ENCODE data around the gene PLCB1. TPM values are rescaled to one million over a fixed set of nuclear protein-coding genes. Genes with fewer than 3 reads are reported as not detected.
A peak's percentile ranks its signal among the peaks of the same experiment; 100 is the strongest.

The PLCB1 gene
- polyA plus RNA-seq, 1 experiment = 16.4 TPM

DNA sequence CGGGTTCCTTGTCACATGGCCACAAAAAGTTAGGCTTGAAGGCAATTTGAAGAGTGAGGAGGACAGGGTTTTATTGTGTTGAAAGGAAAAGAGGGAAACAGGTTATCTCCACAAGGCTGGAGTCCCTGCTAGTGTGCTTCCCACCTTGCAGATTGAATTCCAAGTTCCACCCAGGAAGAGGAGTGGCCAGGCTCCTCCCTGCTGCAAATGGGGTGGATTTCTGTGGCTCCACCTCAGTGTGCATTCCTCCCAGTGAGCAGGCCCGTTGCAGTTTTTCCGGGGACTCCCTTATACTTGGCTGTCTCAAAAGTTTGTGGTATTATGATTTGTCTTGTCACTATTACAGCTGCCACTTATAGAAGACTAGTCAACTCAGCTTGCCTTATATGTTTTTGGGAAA, 655.0 kb downstream of the PLCB1 start:
- DNase-seq (ENCODE audit: low read depth, low spot score) = no peak
- TF ChIP-seq, protein P1, sequence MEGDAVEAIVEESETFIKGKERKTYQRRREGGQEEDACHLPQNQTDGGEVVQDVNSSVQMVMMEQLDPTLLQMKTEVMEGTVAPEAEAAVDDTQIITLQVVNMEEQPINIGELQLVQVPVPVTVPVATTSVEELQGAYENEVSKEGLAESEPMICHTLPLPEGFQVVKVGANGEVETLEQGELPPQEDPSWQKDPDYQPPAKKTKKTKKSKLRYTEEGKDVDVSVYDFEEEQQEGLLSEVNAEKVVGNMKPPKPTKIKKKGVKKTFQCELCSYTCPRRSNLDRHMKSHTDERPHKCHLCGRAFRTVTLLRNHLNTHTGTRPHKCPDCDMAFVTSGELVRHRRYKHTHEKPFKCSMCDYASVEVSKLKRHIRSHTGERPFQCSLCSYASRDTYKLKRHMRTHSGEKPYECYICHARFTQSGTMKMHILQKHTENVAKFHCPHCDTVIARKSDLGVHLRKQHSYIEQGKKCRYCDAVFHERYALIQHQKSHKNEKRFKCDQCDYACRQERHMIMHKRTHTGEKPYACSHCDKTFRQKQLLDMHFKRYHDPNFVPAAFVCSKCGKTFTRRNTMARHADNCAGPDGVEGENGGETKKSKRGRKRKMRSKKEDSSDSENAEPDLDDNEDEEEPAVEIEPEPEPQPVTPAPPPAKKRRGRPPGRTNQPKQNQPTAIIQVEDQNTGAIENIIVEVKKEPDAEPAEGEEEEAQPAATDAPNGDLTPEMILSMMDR (IDR thresholded peaks at IDR 0.05; ENCODE audit: low read depth, low read length) = no peak
- H3K4me3 ChIP-seq (ENCODE audit: low read depth, low read length) = no peak overlapping the region
- ChIA-PET CTCF (no interaction called here), POLR2A (no interaction called here)
- H3K27ac ChIP-seq (ENCODE audit: low read depth, low read length) = no peak overlapping the region
- H3K9me3 ChIP-seq (ENCODE audit: control insufficient read depth, insufficient read depth, low read length) = no peaks in the 10 kb centered on the region
- no peaks in the 10 kb centered on the region for H3K27me3 ChIP-seq (ENCODE audit: control insufficient read depth, insufficient read depth, low read length)

DNA sequence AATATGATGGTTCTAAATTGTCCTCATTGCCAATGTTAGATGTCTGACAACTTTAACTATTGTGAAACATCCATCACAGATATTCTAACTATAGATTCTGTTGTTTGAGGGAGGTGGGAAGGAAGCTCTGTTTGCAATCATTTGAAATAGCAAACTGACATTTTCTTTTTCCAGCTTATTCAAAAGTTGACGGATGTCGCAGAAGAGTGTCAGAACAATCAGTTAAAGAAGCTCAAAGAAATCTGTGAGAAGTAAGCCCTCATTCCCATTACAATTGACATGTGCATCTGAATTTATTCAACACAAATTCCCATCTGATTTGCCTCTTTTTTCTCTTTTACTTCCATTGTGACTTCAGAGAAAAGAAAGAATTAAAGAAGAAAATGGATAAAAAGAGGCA, 656.2 kb downstream of the PLCB1 start:
- TF ChIP-seq, protein P1 (IDR thresholded peaks at IDR 0.05; ENCODE audit: low read depth, low read length) = no peak
- Histone ChIP-seq H3K4me3 (ENCODE audit: low read depth, low read length) (no peak overlapping the region), H3K27ac (ENCODE audit: low read depth, low read length) (no peak overlapping the region), H3K27me3 (ENCODE audit: control insufficient read depth, insufficient read depth, low read length) (no peaks in the 10 kb centered on the region), H3K9me3 (ENCODE audit: control insufficient read depth, insufficient read depth, low read length) (no peaks in the 10 kb centered on the region)
- CTCF ChIA-PET = interaction anchor here (0.5 to 4.2 kb wide), 6 partner anchors 28 to 620 kb away, joined by 3 to 72 read pairs (median 4); no protein-coding TSS in a partner anchor
- POLR2A ChIA-PET = no interaction called here
- no peak for DNase-seq (ENCODE audit: low read depth, low spot score)

DNA sequence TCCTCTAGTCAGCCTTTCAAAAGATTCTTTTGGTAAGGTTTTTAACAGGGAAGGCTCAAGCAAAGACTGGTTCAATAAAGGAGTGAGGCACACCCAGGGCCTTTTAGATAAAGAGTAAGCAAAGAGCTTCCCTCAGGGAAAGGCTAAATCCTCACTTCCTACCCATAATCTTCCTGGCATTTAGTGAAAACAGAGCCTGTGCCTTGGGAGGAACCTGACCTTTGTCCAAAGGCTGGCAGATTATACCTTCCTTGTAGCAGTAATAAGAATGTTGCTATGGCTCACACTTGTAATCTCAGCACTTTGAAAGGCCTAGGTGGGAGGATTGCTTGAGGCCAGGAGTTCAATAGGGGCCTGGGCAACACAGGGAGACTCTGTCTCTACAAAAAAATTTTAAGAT, 656.8 kb downstream of the PLCB1 start:
- Histone ChIP-seq H3K27me3 (ENCODE audit: control insufficient read depth, insufficient read depth, low read length) (no peaks in the 10 kb centered on the region), H3K9me3 (ENCODE audit: control insufficient read depth, insufficient read depth, low read length) (no peaks in the 10 kb centered on the region), H3K4me3 (ENCODE audit: low read depth, low read length) (no peak overlapping the region), H3K27ac (ENCODE audit: low read depth, low read length) (no peak overlapping the region)
- CTCF ChIA-PET = interaction anchor here (0.5 to 4.2 kb wide), 8 partner anchors 19 to 604 kb away, joined by 3 to 72 read pairs (median 6); no protein-coding TSS in a partner anchor
- DNase-seq (ENCODE audit: low read depth, low spot score) = no peak
- TF ChIP-seq, protein P1 (IDR thresholded peaks at IDR 0.05; ENCODE audit: low read depth, low read length) = no peak
- POLR2A ChIA-PET = no interaction called here

DNA sequence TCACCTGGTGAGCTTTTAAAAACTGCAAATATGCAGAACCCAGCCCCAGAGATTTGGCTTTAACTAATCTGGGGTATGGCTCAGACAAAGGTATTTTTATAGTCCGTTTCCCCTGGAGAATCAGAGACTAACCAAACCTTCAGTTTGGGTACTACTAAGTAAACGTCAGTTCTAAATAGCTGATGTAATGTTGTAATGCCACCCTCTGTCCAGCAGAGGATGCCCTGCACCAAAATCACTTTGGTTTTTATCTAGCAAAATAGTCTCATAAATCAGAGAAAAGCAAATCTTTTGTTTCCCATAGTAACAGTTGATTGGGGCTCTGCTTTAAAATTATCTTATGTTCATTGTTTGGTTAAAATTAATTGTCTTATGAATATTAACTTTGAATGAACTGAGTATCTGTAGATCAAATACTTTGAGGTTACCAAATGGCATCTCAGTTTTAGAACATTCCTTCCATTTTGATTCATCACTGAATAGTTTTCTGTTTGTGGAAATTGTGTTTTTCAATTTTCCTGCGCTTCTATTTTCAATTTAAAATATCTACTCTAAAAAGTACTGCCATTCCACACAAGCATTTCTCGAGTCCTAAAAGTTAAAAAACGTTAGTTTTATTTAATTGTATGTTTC, 658.5 kb downstream of the PLCB1 start:
- TF ChIP-seq, protein P1 (IDR thresholded peaks at IDR 0.05; ENCODE audit: low read depth, low read length) = peak; percentile 100
- no peak overlapping the region for H3K27ac ChIP-seq (ENCODE audit: low read depth, low read length)
- peak; percentile 15 for DNase-seq (ENCODE audit: low read depth, low spot score)
- H3K27me3 ChIP-seq (ENCODE audit: control insufficient read depth, insufficient read depth, low read length) = no peaks in the 10 kb centered on the region
- CTCF ChIA-PET = interaction anchor here (0.6 to 4.2 kb wide), 35 partner anchors 8 to 823 kb away, joined by 3 to 72 read pairs (median 4); no protein-coding TSS in a partner anchor
- H3K9me3 ChIP-seq (ENCODE audit: control insufficient read depth, insufficient read depth, low read length) = no peaks in the 10 kb centered on the region
- POLR2A ChIA-PET = interaction anchor here (0.5 kb wide), 1 partner anchor 10 kb away, joined by 6 read pairs; no protein-coding TSS in a partner anchor
- no peak overlapping the region for H3K4me3 ChIP-seq (ENCODE audit: low read depth, low read length)

DNA sequence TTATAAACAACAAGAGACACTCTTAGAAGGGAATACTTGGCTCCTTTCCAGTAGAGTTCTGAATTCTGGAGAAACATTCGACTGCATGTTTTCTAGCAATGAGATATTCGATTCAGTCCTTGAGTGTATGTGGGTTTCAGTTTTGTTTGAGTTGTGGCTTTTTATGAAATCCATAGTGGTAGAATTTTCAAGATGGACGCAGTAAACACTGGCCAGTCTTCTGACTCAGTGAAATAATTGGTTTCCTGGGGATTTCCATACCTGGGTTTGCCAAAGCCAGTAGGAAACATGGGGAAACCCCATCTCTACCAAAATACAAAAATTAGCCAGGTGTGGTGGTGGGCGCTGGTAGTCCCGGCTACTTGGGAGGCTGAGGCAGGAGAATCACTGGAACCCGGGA, 663.3 kb downstream of the PLCB1 start:
- TF ChIP-seq, protein P1 (IDR thresholded peaks at IDR 0.05; ENCODE audit: low read depth, low read length) = no peak
- POLR2A ChIA-PET = no interaction called here
- CTCF ChIA-PET = interaction anchor here (0.9 kb wide), 1 partner anchor 260 kb away, joined by 4 read pairs; no protein-coding TSS in a partner anchor
- Histone ChIP-seq H3K4me3 (ENCODE audit: low read depth, low read length) (no peak overlapping the region), H3K9me3 (ENCODE audit: control insufficient read depth, insufficient read depth, low read length) (no peaks in the 10 kb centered on the region), H3K27ac (ENCODE audit: low read depth, low read length) (no peak overlapping the region), H3K27me3 (ENCODE audit: control insufficient read depth, insufficient read depth, low read length) (no peaks in the 10 kb centered on the region)
- DNase-seq (ENCODE audit: low read depth, low spot score) = no peak

Data from AG04450 (cell line).